GM18520 (cell line): ENCODE data around the gene KCNS1.
"Not testable (repeated sequence)": the region's sequence is repeated elsewhere in the genome, so short reads cannot be mapped to it uniquely, and the experiment has no call there.

ENCODE experiments used
- ATAC-seq: cut with Tn5 transposase; IDR thresholded peaks from one replicate; pipeline ENCODE4 v1.9.1; 2021; ENCODE audit not compliant: unreplicated experiment

The KCNS1 gene

GRCh38 chr20:45080867-45081624 is 19.9 kb downstream of the KCNS1 start:
- ATAC-seq = no peak

DNA sequence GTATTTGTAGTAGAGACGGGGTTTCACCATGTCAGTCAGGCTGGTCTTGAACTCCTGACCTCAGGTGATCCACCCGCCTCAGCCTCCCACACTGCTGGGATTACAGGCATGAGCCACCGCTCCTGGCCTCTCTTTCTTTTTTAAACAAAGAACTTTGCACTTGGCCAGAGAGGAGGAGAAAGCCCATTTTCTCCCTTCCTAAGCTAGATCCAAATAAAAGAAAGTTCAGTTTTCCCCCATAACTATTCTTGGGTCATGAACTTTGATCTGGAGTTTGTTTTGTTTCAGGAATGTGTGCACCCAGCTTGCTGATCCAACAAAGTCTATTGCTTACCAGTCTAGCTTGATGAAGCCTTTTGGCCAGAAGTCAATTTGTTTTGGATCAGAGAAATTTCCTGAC is 23.4 kb downstream of the KCNS1 start:
- ATAC-seq = no peak

- no peak for ATAC-seq
Observed at GRCh38 chr20:45073221-45073620, 27.7 kb downstream of the KCNS1 start.

DNA sequence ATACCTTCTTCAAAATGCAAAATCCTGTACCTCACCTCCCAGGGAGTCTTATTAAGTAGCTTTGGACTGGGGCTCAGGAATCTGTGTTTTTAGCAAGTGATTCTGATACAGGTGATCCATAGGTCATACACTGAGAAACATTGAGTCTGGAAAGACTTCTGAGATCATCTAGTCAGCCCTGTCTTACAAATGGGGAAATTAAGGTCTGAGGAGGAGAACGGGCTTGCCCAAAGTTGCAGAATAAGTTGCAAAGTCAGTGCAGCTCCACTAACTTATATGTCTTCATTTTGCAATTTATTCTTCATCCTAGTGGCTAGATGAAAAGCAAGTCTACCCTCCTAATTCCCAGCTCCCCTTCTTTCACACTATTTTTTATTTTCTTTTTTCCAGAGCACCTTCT is 28.9 kb downstream of the KCNS1 start:
- ATAC-seq = no peak

- no peak for ATAC-seq
Observed at GRCh38 chr20:45070932-45071632, 29.8 kb downstream of the KCNS1 start.

DNA sequence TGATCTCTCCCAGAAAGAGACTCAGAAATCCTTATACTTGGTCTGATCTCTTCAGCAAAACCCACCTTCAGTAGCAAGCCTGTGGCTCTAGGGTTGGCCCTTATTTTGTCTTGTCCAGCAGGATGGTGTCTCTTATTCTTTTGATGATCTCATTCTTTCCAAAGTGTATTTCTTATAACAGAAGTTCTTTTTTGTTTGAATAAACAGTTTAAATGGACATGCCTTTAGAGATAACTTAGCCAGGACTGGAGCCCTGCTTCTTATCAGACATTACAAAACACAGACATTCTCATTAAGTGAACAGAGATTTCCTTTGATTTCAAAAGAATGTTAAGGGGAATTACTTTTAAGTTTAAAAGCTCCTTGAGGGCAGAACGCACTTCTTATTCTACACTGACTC is 31.7 kb downstream of the KCNS1 start:
- no peak for ATAC-seq

DNA sequence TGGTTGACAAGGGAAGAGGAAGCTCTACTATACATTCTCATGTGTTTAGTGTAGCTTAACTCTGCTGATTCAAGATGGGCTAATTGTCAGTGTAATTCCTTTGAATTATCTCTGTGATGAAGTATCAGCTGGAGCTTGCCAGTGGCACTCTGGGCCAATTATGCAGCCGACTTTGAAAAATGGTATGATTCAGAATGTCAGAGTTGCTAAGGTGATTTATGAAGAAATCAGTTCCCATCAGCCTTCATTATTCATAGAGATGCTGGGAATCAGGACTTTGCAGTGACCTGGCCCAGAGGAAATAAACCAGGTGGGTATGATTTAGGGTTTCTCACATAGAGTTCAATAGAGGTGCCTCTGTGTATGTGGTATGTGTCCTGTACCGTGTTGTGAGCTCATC is 33.4 kb downstream of the KCNS1 start:
- ATAC-seq = no peak

DNA sequence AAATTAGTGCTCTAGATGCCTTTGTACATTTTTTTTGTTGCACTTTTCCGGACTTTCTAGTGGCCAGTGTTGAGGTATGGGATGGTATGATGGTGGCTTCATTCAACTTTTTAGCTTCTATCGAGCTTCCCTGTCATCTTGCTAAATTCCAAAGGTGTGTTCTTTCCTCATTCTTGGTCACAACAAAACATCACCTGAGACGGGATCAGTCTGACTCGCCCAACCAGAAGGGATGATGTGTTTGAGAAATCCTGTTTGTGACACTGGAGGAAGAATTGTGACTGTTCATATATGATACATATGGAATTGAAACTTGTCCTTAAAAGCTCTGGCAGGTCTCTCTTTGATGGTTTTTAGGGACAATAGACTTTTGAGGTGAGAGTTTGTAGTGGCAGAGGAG is 33.8 kb downstream of the KCNS1 start:
- ATAC-seq = no peak

- ATAC-seq = no peak
Observed at GRCh38 chr20:45066372-45066771, 34.6 kb downstream of the KCNS1 start.

DNA sequence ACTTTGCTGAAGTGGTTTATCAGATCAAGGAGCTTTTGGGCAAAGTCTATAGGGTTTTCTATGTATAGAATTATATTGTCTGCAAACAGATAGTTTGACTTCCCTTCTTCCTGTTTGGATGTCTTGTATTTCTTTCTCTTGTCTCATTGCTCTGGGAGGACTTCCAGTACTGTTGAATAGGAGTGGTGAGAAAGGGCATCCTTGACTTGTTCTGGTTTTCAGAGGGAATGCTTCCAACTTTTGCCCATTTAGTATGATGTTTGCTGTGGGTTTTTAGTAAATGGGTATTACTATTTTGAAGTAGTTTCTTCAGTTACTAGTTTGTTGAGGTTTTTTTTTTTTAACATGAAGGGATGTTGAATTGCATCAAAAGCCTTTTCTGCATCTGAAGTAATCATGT is 36.1 kb downstream of the KCNS1 start:
- no peak for ATAC-seq

DNA sequence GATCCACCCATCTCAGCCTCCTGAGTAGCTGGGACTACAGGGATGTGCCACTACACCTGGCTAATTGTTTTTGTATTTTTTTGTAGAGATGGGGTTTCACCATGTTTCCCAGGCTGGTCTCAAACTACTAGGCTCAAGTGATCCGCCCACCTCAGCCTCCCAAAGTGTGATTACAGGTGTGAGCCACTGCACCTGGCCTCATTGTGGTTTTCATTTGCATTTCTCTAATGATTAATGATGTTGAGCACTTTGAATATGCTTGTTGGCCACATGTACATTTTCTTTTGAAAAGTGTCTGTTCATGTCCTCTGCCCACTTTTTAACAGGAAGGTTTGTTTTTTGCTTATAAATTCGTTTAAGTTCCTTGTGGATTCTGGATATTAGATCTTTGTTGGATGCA is 37.8 kb downstream of the KCNS1 start:
- not testable (repeated sequence) for ATAC-seq

DNA sequence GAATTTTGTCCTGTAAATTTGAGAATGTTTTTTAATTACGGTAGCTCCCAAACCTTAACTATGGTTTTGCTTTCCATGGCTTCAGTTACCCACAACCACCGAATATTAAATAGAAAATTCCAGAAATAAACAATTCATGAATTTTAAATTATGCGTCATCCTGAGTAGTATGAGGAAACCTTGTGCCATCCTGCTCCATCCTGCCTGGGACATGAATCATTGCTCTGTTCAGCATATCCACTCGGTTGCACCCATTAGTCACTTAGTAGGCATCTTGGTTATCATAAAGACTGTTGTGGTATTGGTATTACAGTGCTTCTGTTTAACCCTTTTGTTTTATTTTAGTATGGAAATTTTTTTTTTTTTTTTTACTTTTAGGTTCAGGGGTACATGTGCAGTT is 39.7 kb downstream of the KCNS1 start:
- ATAC-seq = no peak

DNA sequence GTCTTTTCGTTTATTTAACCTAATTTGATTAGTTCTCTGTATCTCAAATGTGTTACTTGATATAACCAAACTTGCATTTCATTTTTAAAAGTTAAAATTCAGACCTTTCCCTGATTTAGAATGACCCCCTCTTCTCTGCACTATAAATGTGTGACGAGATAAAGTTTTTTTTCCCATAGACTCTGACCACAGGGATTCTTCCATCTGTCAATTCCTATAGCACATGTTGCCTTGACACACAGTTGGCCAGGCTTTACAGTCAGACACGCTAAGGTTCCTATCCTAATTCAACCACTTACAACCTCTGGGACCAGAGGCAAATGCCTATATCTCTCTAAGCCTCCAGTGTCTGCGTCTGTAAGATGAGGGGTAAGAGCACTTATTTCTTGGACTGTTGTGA is 40.6 kb downstream of the KCNS1 start:
- no peak for ATAC-seq

GRCh38 chr20:45059022-45059728 is 41.8 kb downstream of the KCNS1 start:
- no peak for ATAC-seq

DNA sequence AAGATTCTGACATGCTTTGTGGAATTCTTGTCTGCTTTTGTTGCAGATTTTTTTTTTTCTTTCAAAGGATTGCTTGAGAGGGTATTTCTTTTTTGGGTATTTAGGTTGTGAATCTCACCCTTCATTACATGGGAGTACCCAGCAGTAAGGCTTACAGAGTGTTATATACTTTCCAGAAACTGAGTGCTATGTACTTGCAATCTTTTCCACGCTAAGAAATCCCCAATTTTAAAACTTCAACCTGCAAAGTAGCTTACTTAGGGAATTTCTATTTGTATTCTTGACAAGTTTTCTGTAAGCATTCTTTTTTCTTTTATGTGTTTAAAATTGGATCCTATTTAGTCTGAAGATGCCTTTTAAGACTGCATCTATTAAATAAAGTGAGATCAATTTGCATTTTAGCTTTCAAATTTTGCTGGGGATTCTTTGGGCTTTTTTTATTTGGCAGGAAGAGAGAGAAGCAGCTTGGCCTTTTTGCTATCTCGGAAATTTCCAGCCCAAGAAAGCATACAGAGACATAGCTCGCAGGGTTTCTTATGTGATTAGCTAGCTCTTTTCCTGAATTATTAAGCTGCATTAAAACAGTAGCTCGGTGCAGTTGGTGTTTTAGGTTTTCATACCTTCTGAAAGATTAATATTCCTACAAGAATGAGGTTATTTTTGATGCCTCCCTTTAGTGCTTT is 42.6 kb downstream of the KCNS1 start:
- no peak for ATAC-seq

DNA sequence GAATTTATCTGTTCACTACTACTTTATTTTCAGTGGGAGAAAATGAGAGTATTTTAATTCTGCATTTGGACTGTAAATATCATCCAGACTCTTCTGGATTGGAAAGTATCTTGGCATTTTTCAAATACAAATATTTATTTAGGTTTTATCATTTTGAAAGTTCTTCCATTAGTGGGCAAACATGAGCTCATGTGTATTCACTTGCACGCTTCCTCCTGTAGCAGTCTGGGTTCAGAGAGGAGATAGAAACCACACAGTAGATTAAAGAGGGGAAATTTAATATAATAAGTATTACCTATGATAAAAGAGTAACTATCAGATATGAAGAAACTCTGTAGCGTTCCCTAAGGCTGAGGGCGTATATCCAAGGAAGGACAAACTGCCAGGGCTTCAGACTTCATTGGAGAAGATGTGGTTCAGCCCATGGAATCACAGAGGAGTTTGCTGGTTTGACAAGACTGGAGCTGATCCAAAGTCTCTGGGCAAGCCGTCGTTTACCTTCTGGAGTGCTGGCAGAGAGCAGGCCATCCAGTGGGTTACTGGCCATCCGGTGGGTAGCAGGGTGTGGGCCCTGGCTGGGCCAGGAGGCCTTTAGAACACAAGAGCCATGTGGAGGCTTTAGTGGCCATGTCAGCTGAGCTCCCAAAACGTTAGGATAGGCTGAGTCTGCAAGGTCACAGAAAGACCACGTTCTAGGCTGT is 44.3 kb downstream of the KCNS1 start:
- no peak for ATAC-seq

DNA sequence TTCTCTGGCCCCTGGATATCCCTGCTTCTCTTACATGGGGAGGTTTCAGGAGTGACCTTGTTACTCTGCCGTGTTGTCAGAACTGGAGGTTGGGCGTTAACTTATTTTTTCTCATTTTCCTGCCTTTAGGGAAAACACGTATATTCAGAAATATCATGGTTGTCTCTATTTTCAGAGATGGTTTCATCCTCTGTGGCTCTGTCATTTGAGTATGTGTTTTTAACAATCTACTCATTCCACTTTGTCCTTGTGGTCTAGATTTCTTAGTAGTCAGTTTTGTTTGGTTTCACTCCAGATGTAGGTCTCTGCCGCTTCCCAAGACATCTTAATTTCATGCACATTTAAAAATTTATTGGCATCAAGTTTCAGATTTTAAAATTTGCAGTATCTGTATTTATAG is 45.9 kb downstream of the KCNS1 start:
- ATAC-seq = no peak

DNA sequence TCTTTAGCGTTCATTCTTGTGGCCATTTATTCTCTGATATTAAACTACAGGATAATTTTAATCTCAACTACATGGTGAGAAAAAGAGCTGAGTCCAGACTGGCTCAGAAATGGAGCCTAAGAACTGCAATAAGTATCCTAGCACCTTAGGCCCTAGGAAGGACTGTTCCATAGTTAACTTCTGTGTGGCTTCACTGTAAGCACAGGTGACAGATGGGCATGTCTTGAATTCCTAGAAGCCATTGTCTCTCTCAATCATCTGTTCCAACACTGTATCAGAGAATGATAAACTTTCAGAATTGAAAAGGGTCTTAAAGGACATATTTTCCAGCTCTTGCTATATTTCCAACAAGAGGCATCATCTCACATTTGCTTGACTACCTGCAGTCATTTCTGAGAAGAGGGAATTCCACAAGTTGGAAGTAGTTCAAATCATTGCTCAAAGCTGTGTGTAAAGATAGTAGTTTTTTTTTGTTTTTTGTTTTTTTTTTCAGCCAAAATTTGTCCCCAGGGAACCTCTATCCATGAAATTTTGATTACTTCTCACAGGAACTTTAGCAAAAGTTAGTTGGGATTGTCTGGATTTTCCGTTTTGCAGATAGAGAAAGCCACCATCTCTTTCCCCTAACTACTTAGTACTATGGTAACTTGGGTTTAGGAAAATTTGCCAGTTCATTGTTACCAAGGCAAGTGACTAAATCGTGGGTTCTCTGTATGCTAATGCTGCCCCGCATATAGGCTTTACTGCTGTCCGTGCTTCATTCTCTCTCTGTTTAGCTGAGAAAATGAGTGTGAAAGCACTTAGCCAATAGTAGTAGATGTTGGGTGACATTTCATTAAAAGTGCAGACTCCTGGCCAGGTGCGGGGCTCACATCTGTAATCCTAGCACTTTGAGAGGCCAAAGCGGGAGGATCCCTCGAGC is 47.2 kb downstream of the KCNS1 start:
- ATAC-seq = no peak

GRCh38 chr20:45052698-45053429 is 48.1 kb downstream of the KCNS1 start:
- ATAC-seq = no peak
